NCI-H146 treated with DMSO at 0.1 percent for 48 hours (cell line): ENCODE measurements around the gene RBBP5.
A peak's percentile ranks its signal among the peaks of the same experiment; 100 is the strongest.
"Not testable (repeated sequence)": the region's sequence is repeated elsewhere in the genome, so short reads cannot be mapped to it uniquely, and the experiment has no call there.

Experiments used
- DNase-seq: peaks from one replicate; lab custom pipeline; 2025; ENCODE audit not compliant: unreplicated experiment; lab: John Stamatoyannopoulos, UW

RBBP5 gene, protein sequence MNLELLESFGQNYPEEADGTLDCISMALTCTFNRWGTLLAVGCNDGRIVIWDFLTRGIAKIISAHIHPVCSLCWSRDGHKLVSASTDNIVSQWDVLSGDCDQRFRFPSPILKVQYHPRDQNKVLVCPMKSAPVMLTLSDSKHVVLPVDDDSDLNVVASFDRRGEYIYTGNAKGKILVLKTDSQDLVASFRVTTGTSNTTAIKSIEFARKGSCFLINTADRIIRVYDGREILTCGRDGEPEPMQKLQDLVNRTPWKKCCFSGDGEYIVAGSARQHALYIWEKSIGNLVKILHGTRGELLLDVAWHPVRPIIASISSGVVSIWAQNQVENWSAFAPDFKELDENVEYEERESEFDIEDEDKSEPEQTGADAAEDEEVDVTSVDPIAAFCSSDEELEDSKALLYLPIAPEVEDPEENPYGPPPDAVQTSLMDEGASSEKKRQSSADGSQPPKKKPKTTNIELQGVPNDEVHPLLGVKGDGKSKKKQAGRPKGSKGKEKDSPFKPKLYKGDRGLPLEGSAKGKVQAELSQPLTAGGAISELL

GRCh38 chr1:205121660-205122488 lies at the start of gene RBBP5:
RBBP5 (minus strand) TSS chr1:205121978; CDS start chr1:205121873, 105 bp downstream.
- DNase-seq, result peak; percentile 90

DNA sequence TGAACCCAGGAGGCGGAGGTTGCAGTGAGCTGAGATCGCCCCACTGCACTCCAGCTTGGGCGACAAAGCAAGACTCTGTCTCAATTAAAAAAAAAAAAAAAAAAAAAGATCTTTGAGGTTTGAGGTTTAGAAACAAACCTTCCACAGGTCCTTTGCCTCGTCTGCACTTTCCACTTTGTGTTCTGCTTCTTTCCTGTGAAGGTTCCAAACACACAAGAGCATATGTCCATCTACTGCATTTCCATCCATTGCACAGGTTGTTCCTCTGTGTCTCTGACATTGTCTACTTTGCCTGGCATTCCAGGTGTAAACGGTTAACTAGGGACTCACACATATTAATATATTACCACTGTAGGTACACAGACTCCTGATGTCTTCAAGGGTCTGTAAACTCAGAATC lies 49.6 kb upstream of the RBBP5 start:
- no peak for DNase-seq

DNA sequence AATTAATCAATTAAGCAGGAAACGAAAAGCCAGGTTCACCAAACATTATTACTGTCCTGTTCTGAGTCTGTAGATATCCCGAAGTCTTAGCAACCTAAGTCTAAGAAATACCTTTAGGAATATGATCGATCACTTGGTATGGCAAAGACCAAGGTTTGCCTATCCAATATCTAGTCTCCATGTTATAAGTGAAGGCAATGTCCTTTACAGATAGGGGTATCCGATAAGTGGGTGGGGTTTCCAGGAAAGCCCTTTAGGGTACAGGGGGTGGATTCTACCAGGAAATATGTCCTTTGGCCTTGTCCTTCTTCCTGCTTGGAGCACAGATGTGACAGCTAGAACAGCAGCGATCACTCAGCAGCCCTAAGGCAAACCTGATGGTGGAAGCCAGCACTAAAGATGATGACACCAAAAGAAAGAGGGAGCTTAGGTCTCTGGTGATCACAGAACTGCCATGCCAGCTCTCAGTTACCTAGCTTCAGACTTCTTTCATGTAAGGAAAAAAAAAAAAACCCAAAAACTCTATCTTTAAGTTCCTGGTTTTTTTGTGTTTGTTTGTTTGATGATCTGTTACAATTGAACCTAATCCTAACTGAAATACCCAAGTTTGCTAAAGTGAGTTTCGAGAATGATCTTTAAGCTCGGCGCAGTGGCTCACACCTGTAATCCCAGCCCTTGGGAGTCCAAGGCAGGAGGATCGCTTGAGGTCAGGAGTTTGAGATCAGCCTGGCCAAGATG lies 48.9 kb upstream of the RBBP5 start:
- DNase-seq, result no peak

- no peak for DNase-seq
Measured at GRCh38 chr1:205169248-205169647, 47.5 kb upstream of the RBBP5 start.

DNA sequence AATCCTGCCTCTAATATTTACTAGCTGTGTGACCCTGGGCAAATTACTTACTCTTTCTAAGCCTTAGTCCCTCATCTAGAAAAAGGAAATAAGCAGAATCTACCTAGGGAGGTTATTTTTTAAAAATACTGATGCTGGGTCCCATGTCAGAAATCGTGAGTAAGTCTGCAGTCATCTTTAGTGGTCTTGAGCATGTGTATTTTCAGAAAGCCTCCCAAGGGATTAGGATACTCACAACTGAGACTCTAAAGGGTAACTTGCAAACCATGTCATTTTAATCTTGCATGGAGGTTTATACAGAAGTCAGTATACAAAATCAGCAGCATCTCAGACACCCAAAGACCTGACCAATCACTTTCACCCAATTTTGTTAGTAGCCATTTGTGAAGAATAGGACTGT lies 46.5 kb upstream of the RBBP5 start:
- DNase-seq, result no peak

- no peak for DNase-seq
Measured at GRCh38 chr1:205162301-205162700, 40.5 kb upstream of the RBBP5 start.

- DNase-seq, result no peak
Measured at GRCh38 chr1:205161076-205161475, 39.3 kb upstream of the RBBP5 start.

- DNase-seq, result no peak
Measured at GRCh38 chr1:205158048-205158616, 36.4 kb upstream of the RBBP5 start.

- DNase-seq, result not testable (repeated sequence)
Measured at GRCh38 chr1:205155665-205156377, 34.0 kb upstream of the RBBP5 start.

- no peak for DNase-seq
Measured at GRCh38 chr1:205152505-205152904, 30.7 kb upstream of the RBBP5 start.

DNA sequence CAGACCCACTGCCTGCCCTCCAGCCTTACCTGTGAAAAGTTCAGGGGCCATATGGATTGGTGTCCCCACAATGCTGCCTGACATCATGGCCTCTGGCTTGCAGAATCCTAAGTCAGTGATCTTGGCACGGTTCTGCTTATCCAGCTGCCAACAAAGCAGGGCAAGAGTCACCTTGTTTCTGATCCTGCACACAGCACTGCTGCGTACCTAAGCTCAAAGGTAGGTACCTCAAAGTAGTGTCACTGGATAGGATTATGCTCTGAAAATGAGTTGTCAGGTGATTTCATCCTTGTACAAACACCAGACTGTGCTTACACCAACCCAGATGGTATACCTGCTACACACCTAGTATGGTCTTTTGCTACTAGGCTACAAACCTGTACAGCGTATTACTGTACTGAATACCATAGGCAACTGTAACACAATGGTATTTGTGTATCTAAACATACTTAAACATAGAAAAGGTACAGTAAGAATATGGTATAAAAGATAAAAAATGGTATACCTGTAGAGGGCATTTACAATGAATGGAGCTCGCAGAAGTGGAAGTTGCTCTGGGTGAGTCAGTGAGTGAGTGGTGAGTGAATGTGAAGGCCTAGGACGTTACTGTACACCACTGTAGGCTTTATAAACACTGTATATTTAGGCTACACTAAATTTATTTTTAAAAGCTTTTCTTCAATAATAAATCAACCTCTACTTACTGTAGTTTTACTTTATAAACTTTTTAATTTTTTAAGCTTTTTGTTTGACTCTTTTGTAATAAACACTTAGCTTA lies 29.1 kb upstream of the RBBP5 start:
- no peak for DNase-seq

GRCh38 chr1:205147191-205147835 lies 25.5 kb upstream of the RBBP5 start:
- DNase-seq, result no peak

GRCh38 chr1:205144751-205145150 lies 23.0 kb upstream of the RBBP5 start:
- DNase-seq, result no peak

GRCh38 chr1:205144046-205144720 lies 22.4 kb upstream of the RBBP5 start:
- DNase-seq, result no peak

GRCh38 chr1:205142102-205142469 lies 20.3 kb upstream of the RBBP5 start:
- no peak for DNase-seq

- DNase-seq, result peak; percentile 19
Measured at GRCh38 chr1:205141236-205142101, 19.7 kb upstream of the RBBP5 start.

DNA sequence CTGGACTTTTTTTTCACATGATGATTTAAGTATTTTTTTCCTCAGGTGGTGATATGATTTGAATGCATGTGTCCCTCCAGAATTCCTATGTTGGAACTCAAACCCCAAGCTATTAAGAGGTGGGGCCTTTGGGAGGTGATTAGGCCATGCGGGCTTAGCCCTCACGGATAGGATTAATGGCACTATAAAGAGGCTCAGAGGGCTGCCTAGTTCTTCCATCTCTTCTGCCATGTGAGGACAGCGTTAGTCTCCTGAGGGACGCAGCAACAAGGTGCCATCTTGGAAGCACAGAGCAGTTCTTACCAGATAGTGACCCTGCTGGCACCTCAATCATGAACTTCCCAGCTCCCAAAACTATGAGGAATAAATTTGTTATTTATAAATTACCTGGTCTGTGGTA lies 18.3 kb upstream of the RBBP5 start:
- no peak for DNase-seq

DNA sequence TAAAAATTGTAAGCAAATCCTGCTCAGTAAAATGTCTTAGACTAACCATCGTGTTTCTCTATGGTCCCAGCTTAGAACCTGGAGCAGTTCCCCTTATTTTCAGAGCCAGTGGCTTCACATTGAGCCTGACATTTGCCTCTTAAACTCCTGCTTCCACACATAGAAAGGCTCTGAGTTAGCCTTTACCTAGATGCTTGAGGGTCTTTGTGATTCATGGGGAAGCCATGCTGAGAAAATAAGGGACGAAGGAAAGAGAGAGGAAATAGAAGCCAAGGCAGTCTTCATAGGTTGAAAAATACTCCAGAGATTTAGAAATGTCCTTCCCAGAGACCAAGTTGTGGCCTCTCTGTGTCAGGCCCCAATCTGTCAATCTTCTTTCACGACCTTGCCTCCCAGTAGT lies 16.1 kb upstream of the RBBP5 start:
- no peak for DNase-seq
